Fibroblast of mammary gland (primary cell): Measurements from ENCODE around the gene TBX19.

Experiments used
- DNase-seq: peaks from one replicate; pipeline ENCODE4 v3.0.0-alpha.2; 2010; ENCODE audit warnings: low read depth
- H3K4me3 ChIP-seq: 2 replicates; pipeline ENCODE4 v1.5.1; 2011; ENCODE audit warnings: low read depth, mild to moderate bottlenecking, low read length, moderate library complexity; ENCODE audit not compliant: control insufficient read depth
- TF ChIP-seq, protein P1 (sequence below): conservative IDR thresholded peaks from 2 replicates; pipeline ENCODE4 v1.5.1; 2011; ENCODE audit warnings: low read depth, low read length, inconsistent platforms; ENCODE audit not compliant: control insufficient read depth, insufficient read depth

The TBX19 gene

DNA sequence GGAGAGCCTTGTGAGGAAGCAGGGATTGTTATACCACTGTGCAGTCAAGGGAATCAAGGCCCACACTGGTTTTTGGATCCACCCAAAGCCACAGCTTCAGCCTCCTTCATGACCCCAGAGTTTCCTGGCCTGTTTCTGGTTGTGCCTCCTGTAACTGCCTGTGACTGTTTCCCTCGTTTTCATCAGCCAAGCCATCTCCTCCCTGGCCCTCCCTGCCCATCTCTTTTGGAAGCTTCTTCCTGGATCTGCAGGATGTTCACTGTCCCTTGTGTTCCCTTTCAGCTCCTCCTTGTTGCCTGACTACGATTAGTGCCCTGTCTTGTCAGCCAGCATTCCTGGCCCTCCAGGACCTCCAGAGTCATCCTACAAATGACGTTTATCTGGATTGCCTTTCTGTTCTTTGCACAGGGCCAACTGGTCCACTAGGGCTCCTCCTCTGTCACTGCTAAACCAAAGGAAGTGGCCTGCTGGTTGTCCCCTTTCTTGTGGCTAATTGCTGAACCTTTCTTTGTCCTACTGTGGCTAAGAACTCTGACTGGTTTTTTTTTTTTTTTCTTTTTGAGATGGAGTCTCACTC, 37.0 kb upstream of the TBX19 start:
- TF ChIP-seq, protein P1, sequence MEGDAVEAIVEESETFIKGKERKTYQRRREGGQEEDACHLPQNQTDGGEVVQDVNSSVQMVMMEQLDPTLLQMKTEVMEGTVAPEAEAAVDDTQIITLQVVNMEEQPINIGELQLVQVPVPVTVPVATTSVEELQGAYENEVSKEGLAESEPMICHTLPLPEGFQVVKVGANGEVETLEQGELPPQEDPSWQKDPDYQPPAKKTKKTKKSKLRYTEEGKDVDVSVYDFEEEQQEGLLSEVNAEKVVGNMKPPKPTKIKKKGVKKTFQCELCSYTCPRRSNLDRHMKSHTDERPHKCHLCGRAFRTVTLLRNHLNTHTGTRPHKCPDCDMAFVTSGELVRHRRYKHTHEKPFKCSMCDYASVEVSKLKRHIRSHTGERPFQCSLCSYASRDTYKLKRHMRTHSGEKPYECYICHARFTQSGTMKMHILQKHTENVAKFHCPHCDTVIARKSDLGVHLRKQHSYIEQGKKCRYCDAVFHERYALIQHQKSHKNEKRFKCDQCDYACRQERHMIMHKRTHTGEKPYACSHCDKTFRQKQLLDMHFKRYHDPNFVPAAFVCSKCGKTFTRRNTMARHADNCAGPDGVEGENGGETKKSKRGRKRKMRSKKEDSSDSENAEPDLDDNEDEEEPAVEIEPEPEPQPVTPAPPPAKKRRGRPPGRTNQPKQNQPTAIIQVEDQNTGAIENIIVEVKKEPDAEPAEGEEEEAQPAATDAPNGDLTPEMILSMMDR: no peak
- no peak for DNase-seq
- no peak overlapping the region for H3K4me3 ChIP-seq

DNA sequence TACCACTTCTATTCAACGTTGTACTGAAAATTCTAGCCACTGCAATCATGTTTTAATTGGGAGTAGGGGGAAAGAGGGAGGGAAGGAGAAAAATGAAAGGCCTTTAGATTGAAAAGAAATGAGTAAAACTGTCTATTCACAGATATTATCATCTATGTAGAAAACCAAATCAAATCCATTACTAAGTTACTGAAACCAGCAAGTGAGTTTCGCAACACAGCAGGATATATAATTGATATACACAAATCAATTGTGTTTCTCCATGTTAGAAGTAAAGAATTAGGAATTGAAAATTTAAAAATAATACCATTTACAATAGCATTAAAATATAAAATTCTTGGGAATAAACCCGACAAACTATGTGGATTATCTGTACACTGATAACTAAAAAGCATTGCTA, 35.6 kb upstream of the TBX19 start:
- no peak overlapping the region for H3K4me3 ChIP-seq
- no peak for DNase-seq
- TF ChIP-seq, protein P1: no peak

DNA sequence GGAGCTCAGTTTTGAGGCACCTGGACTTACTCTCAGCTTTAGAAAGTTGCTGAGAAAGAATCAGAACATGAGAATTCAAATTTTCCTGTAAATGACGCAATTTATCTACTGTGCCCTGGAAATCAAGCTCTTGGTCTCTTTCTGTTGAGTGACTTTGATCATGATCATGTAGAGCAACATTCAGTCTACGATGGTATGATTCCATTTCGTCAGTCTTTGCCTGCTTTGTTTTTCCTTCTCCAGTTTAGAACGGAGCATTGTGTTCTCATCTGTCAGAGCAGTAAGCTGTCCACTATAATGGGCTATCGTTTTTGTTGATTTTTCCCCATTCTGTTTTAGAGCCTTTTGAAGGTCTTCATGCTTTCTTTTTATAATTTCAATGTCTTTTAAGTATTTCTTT, 34.2 kb upstream of the TBX19 start:
- TF ChIP-seq, protein P1: no peak
- DNase-seq: no peak
- H3K4me3 ChIP-seq: no peak overlapping the region

DNA sequence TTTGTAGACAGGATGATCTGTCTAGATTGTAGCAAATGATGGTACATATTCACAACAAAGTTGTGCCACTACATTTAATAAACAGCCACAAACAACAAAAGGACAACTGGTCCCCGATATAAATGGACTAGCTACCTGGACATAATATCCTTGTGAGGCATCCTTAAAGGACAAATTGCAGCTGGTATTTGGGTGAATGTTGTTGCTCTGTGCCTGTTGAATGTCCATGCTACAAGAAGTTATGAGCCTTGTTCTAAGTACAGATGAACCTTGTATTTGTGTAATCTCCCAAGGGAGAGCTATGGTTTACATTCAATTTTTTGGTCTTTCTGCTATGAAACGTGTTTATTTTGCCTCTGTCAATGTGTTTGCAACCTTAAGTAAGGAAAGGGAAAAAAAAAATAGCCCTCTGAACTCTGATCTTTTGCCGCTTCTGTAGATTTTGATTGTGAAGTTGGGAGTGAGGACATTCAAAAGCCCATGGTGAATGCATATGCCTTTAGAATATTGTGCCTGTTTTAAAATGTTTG, 28.4 kb upstream of the TBX19 start:
- TF ChIP-seq, protein P1: no peak
- DNase-seq: no peak
- H3K4me3 ChIP-seq: no peak overlapping the region

DNA sequence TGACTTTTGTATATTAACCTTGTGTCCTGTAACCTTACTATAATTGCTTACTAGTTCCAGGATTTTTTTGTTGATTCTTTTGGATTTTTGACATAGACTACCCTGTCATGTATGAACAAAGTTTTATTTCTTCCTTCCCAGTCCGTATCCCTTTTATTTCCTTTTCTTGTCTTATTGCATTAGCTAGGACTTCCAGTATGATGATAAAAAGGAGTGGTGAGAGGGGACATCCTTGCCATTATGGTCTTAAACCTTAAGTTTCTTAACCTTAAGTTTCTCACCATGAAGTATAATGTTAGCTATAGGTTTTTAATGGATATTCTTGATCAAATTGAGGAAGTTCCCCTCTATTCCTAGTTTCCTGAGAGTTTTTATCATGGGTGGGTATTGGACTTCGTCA, 24.5 kb upstream of the TBX19 start:
- TF ChIP-seq, protein P1: no peak
- H3K4me3 ChIP-seq: no peak overlapping the region
- no peak for DNase-seq

DNA sequence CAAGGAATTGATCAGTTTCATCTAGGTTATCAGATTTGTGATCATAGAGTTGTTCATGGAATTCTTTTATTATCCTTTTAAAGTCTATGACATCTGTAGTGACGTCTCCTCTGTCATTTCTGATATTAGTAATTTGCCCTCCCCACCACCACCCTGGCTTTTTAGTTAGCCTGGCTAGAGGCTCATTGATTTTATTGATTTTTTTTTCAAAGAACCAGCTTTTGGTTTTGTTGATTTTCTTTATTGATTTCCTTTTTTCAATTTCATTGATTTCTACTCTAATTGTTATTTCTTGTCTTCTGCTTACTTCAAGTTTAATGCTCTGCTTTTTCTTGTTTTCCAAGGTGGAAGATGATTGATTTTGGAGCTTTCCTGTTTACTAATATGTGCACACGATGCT, 23.3 kb upstream of the TBX19 start:
- TF ChIP-seq, protein P1: no peak
- no peak for DNase-seq
- H3K4me3 ChIP-seq: no peak overlapping the region

DNA sequence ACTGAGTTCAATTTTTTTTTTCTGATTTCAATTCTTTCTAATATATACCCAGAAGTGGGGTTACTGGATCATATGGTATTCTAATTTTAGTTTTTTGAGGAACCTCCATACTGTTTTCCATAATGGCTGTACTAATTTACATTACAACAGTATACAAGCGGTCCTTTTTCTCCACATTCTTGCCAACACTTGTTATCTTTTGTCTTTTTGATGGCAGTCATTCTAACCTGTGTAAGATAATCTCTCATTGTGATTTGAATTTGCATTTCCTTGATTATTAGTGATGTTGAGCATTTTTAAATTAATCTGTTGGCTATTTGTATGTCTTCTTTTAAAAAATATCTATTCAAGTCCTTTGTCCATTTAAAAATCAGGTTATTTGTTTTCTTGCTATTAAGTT, 21.1 kb upstream of the TBX19 start:
- TF ChIP-seq, protein P1: no peak
- no peak overlapping the region for H3K4me3 ChIP-seq
- DNase-seq: no peak
